ENCODE results near the gene NHLRC4.

The NHLRC4 gene

GRCh38 chr16:559411-560203, 7.2 kb upstream of the NHLRC4 start (continued):
- TF ChIP-seq ZNF704 (tag by site-specific recombination; IDR thresholded peaks at IDR 0.05) (no peak), ZNF785 (tag by site-specific recombination; IDR thresholded peaks at IDR 0.05) (no peak), ZNF398 (tag by site-specific recombination; IDR thresholded peaks at IDR 0.05) (peak; percentile 51; the same call in 1 of the 2 replicates), MEIS1 (CRISPR knock-in tag; IDR thresholded peaks at IDR 0.05; ENCODE audit: borderline replicate concordance) (no peak), ZNF548 (tag by site-specific recombination; IDR thresholded peaks at IDR 0.05) (no peak), PRDM2 (tag by site-specific recombination; IDR thresholded peaks at IDR 0.05; ENCODE audit: borderline replicate concordance) (no peak), ZNF530 (tag by site-specific recombination; IDR thresholded peaks at IDR 0.05; ENCODE audit: low read depth) (no peak), ZBTB20 (tag by site-specific recombination; IDR thresholded peaks at IDR 0.05) (peak; percentile 64; the same call in 1 of the 2 replicates), SP2 (tag by site-specific recombination; IDR thresholded peaks at IDR 0.05) (peak; percentile 61), ZSCAN23 (tag by site-specific recombination; IDR thresholded peaks at IDR 0.05) (no peak), ZNF701 (tag by site-specific recombination; IDR thresholded peaks at IDR 0.05) (no peak), ZNF324 (tag by site-specific recombination; IDR thresholded peaks at IDR 0.05) (no peak), ZNF830 (tag by site-specific recombination; IDR thresholded peaks at IDR 0.05; ENCODE audit: low read depth) (no peak), ZNF501 (tag by site-specific recombination; IDR thresholded peaks at IDR 0.05) (no peak), ZNF121 (tag by site-specific recombination; IDR thresholded peaks at IDR 0.05) (no peak), ZNF426 (tag by site-specific recombination; IDR thresholded peaks at IDR 0.05) (no peak), ZNF223 (tag by site-specific recombination; IDR thresholded peaks at IDR 0.05) (no peak), GLIS1 (tag by site-specific recombination; IDR thresholded peaks at IDR 0.05) (peak; percentile 25; the same call in 1 of the 2 replicates), ZNF292 (tag by site-specific recombination; IDR thresholded peaks at IDR 0.05; ENCODE audit: borderline replicate concordance, low read depth) (no peak), ZNF280D (tag by site-specific recombination; IDR thresholded peaks at IDR 0.05) (no peak), SP3 (tag by site-specific recombination; IDR thresholded peaks at IDR 0.05) (0 out of 2 replicates have a peak, but pooled peaks have one; percentile 39), ZSCAN18 (tag by site-specific recombination; IDR thresholded peaks at IDR 0.05) (no peak), KLF1 (tag by site-specific recombination; IDR thresholded peaks at IDR 0.05) (no peak), ZNF274 (IDR thresholded peaks at IDR 0.05; ENCODE audit: low read length) (no peak), ZNF274 (tag by site-specific recombination; IDR thresholded peaks at IDR 0.05; ENCODE audit: borderline replicate concordance) (no peak), ZNF76 (tag by site-specific recombination; IDR thresholded peaks at IDR 0.05; ENCODE audit: borderline replicate concordance, low read depth) (no peak), ZNF112 (tag by site-specific recombination; IDR thresholded peaks at IDR 0.05) (no peak)

Data from HEK293 (cell line).